Mesothelial cell of epicardium (in vitro differentiated cells): ENCODE measurements around the gene CTNND2. TPM values are rescaled to one million over a fixed set of nuclear protein-coding genes. Genes with fewer than 3 reads are reported as not detected.

Experiments used
- DNase-seq, 2 experiments: peaks; one replicate each; pipeline ENCODE4 v3.0.0; 2021; ENCODE audit warnings: low spot score in 2 of 2; ENCODE audit not compliant: unreplicated experiment in 2 of 2
- H3K27ac Mint-ChIP-seq: 2 replicates; pipeline ENCODE4 v1.8.0; 2021; ENCODE audit warnings: mixed read lengths
- H3K27me3 Mint-ChIP-seq: 2 replicates; pipeline ENCODE4 v1.8.0; 2021; ENCODE audit warnings: low read depth, mixed read lengths
- H3K36me3 Mint-ChIP-seq: 2 replicates; pipeline ENCODE4 v1.8.0; 2021; ENCODE audit warnings: mixed read lengths
- H3K4me1 Mint-ChIP-seq: 2 replicates; pipeline ENCODE4 v1.8.0; 2021; ENCODE audit warnings: mixed read lengths
- H3K4me3 Mint-ChIP-seq: 2 replicates; pipeline ENCODE4 v1.8.0; 2021; ENCODE audit warnings: mild to moderate bottlenecking, moderate library complexity, mixed read lengths
- H3K9me3 Mint-ChIP-seq: 2 replicates; pipeline ENCODE4 v1.8.0; 2021; ENCODE audit warnings: mixed read lengths
- CTCF ChIP-seq: fragments of 200-600 bp; sonication (generic); IDR thresholded peaks from one replicate; pipeline ENCODE4 v1.5.0; 2021; ENCODE audit warnings: antibody characterized with exemption; ENCODE audit not compliant: unreplicated experiment
- total RNA-seq: library from RNA; stranded (reverse); gene quantifications from 3 replicates; pipeline ENCODE4 v1.2.1, GENCODE V29; 2021

CTNND2 gene
- total RNA-seq, 1 donor from 2014 or later = 7.9 TPM

GRCh38 chr5:11164531-11165294 lies 739.5 kb downstream of the CTNND2 start:
- H3K36me3 Mint-ChIP-seq = no peaks in the 10 kb centered on the region
- no peak for DNase-seq
- H3K9me3 Mint-ChIP-seq = no peaks in the 10 kb centered on the region
- no peak overlapping the region for H3K4me3 Mint-ChIP-seq
- H3K27ac Mint-ChIP-seq = no peak overlapping the region
- peaks cover 11% of the 10 kb centered on the region for H3K4me1 Mint-ChIP-seq
- no peak for TF ChIP-seq CTCF
- peaks cover 19% of the 10 kb centered on the region for H3K27me3 Mint-ChIP-seq

DNA sequence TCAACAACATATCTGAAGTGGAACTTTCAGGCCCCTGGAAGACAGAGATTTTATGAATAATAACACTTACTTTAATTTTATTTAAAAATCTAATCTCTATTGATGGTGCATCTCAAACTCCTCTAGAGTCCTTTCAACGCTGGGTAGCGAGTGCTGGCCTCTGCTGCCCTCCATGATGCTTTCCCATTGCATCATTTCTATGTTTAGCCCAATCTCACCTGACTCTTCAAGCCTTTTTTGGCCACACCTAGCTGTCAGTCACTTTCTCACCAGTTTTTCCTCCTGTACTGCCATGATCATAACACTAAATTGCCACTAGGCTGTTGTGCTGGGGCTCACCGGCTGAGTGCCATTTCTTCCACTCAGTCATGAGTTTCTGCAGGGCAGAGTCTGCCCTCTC lies 747.1 kb downstream of the CTNND2 start:
- H3K9me3 Mint-ChIP-seq = no peaks in the 10 kb centered on the region
- no peak for DNase-seq
- no peaks in the 10 kb centered on the region for H3K36me3 Mint-ChIP-seq
- H3K27me3 Mint-ChIP-seq = peaks cover 22% of the 10 kb centered on the region
- H3K27ac Mint-ChIP-seq = no peak overlapping the region
- TF ChIP-seq CTCF = no peak
- no peak overlapping the region for H3K4me3 Mint-ChIP-seq
- peaks cover 2% of the 10 kb centered on the region for H3K4me1 Mint-ChIP-seq

- H3K9me3 Mint-ChIP-seq = no peaks in the 10 kb centered on the region
- H3K27ac Mint-ChIP-seq = no peak overlapping the region
- no peak for TF ChIP-seq CTCF
- H3K36me3 Mint-ChIP-seq = no peaks in the 10 kb centered on the region
- peaks cover 12% of the 10 kb centered on the region for H3K27me3 Mint-ChIP-seq
- no peak for DNase-seq
- no peak overlapping the region for H3K4me3 Mint-ChIP-seq
- no peaks in the 10 kb centered on the region for H3K4me1 Mint-ChIP-seq
Measured at GRCh38 chr5:11153670-11154382, 750.4 kb downstream of the CTNND2 start.

DNA sequence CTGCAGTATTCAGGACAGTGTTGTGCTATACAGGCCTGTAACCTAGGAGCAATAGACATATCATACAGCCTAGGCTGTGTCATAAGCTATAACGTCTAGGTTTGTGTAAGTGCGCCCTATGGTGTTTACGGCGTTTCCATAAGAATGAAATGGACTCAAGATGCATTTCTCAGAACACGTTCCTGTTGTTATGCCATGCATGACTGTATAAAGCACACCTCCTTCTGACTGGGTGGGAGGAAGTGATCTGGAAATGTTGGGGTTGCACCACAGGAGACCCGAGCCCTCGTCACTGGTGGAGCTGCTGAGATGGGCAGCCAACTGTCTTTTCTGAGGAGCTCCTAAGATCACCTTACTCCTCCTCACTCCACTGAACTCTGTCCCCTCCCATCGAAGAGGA lies 751.9 kb downstream of the CTNND2 start:
- no peak for TF ChIP-seq CTCF
- Mint-ChIP-seq H3K36me3 (no peaks in the 10 kb centered on the region), H3K4me3 (no peak overlapping the region), H3K27ac (no peak overlapping the region), H3K4me1 (no peaks in the 10 kb centered on the region), H3K27me3 (peaks cover 9% of the 10 kb centered on the region), H3K9me3 (no peaks in the 10 kb centered on the region)
- DNase-seq = no peak

GRCh38 chr5:11150976-11151375 lies 753.3 kb downstream of the CTNND2 start:
- H3K4me1 Mint-ChIP-seq = no peaks in the 10 kb centered on the region
- no peaks in the 10 kb centered on the region for H3K36me3 Mint-ChIP-seq
- no peak overlapping the region for H3K4me3 Mint-ChIP-seq
- H3K9me3 Mint-ChIP-seq = no peaks in the 10 kb centered on the region
- H3K27me3 Mint-ChIP-seq = peaks cover 7% of the 10 kb centered on the region
- TF ChIP-seq CTCF = no peak
- DNase-seq = no peak
- no peak overlapping the region for H3K27ac Mint-ChIP-seq
